ENCODE measurements around the gene ZNF362.

ZNF362 gene

GRCh38 chr1:33297911-33298622 lies 41.8 kb downstream of the ZNF362 start:
- TF ChIP-seq, protein P1, sequence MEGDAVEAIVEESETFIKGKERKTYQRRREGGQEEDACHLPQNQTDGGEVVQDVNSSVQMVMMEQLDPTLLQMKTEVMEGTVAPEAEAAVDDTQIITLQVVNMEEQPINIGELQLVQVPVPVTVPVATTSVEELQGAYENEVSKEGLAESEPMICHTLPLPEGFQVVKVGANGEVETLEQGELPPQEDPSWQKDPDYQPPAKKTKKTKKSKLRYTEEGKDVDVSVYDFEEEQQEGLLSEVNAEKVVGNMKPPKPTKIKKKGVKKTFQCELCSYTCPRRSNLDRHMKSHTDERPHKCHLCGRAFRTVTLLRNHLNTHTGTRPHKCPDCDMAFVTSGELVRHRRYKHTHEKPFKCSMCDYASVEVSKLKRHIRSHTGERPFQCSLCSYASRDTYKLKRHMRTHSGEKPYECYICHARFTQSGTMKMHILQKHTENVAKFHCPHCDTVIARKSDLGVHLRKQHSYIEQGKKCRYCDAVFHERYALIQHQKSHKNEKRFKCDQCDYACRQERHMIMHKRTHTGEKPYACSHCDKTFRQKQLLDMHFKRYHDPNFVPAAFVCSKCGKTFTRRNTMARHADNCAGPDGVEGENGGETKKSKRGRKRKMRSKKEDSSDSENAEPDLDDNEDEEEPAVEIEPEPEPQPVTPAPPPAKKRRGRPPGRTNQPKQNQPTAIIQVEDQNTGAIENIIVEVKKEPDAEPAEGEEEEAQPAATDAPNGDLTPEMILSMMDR (conservative IDR thresholded peaks at IDR 0.05; ENCODE audit: control insufficient read depth, insufficient read depth, low read depth, low read length), result no peak
- no peak overlapping the region for H3K4me3 ChIP-seq (ENCODE audit: control insufficient read depth, low read depth, low read length)
- DNase-seq (ENCODE audit: low read depth), result no peak

GRCh38 chr1:33298623-33299277 lies 42.5 kb downstream of the ZNF362 start:
- TF ChIP-seq, protein P1 (conservative IDR thresholded peaks at IDR 0.05; ENCODE audit: control insufficient read depth, insufficient read depth, low read depth, low read length), result peak; percentile 95
- DNase-seq (ENCODE audit: low read depth), result peak; percentile 67
- H3K4me3 ChIP-seq (ENCODE audit: control insufficient read depth, low read depth, low read length), result no peak overlapping the region

DNA sequence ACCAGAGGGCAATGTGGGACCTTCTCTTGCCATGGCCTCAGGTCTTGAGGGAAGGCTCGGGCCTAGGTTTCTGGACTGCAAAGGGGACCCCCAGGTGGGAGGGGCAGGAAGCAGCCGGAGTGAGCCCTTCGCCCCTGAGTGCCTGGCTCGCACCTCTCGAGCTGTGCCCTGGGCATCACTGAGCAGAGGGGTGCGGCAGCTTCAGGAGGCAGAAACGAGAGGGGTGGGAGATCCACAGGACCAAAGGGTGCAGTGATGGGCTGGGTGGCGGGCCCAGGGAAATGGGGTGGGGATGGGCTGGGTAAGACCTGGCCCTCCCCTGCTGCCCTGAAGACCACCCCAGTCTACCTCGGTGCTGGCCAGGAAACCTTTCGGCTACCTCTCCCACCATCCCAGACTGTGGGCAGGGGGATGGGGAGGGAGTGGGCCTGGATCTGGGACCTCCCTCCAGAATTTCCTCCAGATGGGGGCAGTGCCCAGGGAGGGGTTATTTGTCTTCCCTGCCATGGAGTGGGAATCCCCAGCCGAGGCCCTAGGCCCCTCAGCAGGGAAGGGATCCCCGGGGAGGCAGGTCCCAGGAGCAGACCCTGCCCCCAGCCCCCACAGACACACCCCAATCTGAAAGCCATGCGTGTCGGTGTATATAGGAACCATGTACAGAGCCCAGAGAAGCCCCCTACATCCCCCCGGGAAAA lies 43.3 kb downstream of the ZNF362 start:
- DNase-seq (ENCODE audit: low read depth), result no peak
- no peak overlapping the region for H3K4me3 ChIP-seq (ENCODE audit: control insufficient read depth, low read depth, low read length)
- TF ChIP-seq, protein P1 (conservative IDR thresholded peaks at IDR 0.05; ENCODE audit: control insufficient read depth, insufficient read depth, low read depth, low read length), result no peak

GRCh38 chr1:33300673-33301072 lies 44.4 kb downstream of the ZNF362 start:
- no peak overlapping the region for H3K4me3 ChIP-seq (ENCODE audit: control insufficient read depth, low read depth, low read length)
- peak; percentile 83 for DNase-seq (ENCODE audit: low read depth)
- TF ChIP-seq, protein P1 (conservative IDR thresholded peaks at IDR 0.05; ENCODE audit: control insufficient read depth, insufficient read depth, low read depth, low read length), result no peak

GRCh38 chr1:33301273-33301984 lies 45.1 kb downstream of the ZNF362 start:
- TF ChIP-seq, protein P1 (conservative IDR thresholded peaks at IDR 0.05; ENCODE audit: control insufficient read depth, insufficient read depth, low read depth, low read length), result no peak
- no peak overlapping the region for H3K4me3 ChIP-seq (ENCODE audit: control insufficient read depth, low read depth, low read length)
- peak; percentile 37 for DNase-seq (ENCODE audit: low read depth)

DNA sequence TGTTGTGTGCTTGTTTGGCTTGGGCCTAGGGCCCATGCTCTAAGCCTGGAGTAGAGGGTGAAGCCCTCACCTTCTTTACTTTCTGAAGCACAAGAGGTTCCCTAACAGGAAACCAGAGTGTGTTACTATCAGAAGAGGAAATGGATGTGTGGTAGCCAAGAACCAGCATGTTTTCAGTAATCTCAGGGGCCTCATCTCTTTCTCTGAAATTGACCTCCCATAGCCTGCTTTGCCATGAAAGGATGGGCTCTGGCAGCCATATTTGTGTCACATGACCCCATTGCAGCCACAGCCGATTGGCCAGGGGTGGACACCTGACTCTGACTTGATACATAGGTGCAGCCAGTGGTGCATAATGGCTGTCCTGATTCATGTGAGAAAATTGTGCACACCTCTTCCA lies 46.0 kb downstream of the ZNF362 start:
- no peak for DNase-seq (ENCODE audit: low read depth)
- no peak overlapping the region for H3K4me3 ChIP-seq (ENCODE audit: control insufficient read depth, low read depth, low read length)
- TF ChIP-seq, protein P1 (conservative IDR thresholded peaks at IDR 0.05; ENCODE audit: control insufficient read depth, insufficient read depth, low read depth, low read length), result no peak

Data from fibroblast of mammary gland (primary cell).